ENCODE data around the gene CXXC4.

Gene CXXC4

GRCh38 chr4:104451573-104451972 is 43.1 kb downstream of the CXXC4 start:
- no peak overlapping the region for H3K4me3 ChIP-seq (replicated peaks in 1 of 2; ENCODE audit: low read depth in 2 of 2, low read length in 2 of 2)
- TF ChIP-seq, protein P1, sequence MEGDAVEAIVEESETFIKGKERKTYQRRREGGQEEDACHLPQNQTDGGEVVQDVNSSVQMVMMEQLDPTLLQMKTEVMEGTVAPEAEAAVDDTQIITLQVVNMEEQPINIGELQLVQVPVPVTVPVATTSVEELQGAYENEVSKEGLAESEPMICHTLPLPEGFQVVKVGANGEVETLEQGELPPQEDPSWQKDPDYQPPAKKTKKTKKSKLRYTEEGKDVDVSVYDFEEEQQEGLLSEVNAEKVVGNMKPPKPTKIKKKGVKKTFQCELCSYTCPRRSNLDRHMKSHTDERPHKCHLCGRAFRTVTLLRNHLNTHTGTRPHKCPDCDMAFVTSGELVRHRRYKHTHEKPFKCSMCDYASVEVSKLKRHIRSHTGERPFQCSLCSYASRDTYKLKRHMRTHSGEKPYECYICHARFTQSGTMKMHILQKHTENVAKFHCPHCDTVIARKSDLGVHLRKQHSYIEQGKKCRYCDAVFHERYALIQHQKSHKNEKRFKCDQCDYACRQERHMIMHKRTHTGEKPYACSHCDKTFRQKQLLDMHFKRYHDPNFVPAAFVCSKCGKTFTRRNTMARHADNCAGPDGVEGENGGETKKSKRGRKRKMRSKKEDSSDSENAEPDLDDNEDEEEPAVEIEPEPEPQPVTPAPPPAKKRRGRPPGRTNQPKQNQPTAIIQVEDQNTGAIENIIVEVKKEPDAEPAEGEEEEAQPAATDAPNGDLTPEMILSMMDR (IDR thresholded peaks at IDR 0.05; ENCODE audit: low read depth, low read length): no peak
- peak in 1 of 2 donors; percentile 4 for DNase-seq (ENCODE audit: low read depth in 2 of 2)

DNA sequence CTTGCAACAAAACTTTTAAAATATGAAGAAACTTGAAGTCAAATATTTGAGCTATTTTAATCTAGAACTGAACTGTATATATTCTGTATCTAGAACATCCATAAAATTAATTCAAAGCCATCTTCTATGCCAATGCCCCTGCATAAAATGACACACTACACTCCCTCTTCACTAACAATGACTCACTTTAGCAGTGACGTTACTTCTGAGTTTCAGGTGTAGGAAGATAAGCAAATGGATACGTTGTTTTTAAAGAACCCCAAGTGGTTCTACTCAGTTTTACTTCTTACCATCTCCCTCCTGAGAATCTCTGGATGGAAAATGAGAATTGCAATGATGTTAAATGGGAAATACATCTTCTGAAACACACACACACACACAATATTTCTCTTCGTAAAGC is 45.2 kb downstream of the CXXC4 start:
- no peak overlapping the region for H3K4me3 ChIP-seq (replicated peaks in 1 of 2; ENCODE audit: low read depth in 2 of 2, low read length in 2 of 2)
- TF ChIP-seq, protein P1 (IDR thresholded peaks at IDR 0.05; ENCODE audit: low read depth, low read length): no peak
- DNase-seq (ENCODE audit: low read depth in 2 of 2): no peak

- TF ChIP-seq, protein P1 (IDR thresholded peaks at IDR 0.05; ENCODE audit: low read depth, low read length): no peak
- DNase-seq (ENCODE audit: low read depth in 2 of 2): no peak
- H3K4me3 ChIP-seq (replicated peaks in 1 of 2; ENCODE audit: low read depth in 2 of 2, low read length in 2 of 2): no peak overlapping the region
Measured at GRCh38 chr4:104447294-104447693, 47.4 kb downstream of the CXXC4 start.

GRCh38 chr4:104446431-104447278 is 48.0 kb downstream of the CXXC4 start:
- H3K4me3 ChIP-seq (replicated peaks in 1 of 2; ENCODE audit: low read depth in 2 of 2, low read length in 2 of 2): no peak overlapping the region
- no peak for DNase-seq (ENCODE audit: low read depth in 2 of 2)
- TF ChIP-seq, protein P1 (IDR thresholded peaks at IDR 0.05; ENCODE audit: low read depth, low read length): no peak

DNA sequence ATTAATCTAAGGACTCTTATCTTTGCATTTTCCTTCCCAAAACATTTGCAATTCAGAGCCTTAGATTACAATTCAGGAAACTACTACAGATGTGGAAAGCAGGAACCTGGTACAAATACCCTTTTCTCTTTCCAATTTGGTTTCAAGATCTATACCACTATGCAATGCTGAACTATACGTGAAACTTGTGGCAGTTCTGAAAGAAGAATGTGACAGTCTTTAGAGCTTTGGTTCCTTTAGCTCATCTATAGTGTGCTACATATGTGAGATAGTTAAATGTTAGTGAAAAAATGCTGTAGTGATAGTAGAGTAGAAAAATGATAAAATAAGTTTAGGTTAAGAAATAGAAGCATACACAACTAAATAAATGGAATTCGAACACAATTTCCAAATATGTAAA is 50.0 kb downstream of the CXXC4 start:
- H3K4me3 ChIP-seq (replicated peaks in 1 of 2; ENCODE audit: low read depth in 2 of 2, low read length in 2 of 2): no peak overlapping the region
- DNase-seq (ENCODE audit: low read depth in 2 of 2): no peak
- TF ChIP-seq, protein P1 (IDR thresholded peaks at IDR 0.05; ENCODE audit: low read depth, low read length): no peak

DNA sequence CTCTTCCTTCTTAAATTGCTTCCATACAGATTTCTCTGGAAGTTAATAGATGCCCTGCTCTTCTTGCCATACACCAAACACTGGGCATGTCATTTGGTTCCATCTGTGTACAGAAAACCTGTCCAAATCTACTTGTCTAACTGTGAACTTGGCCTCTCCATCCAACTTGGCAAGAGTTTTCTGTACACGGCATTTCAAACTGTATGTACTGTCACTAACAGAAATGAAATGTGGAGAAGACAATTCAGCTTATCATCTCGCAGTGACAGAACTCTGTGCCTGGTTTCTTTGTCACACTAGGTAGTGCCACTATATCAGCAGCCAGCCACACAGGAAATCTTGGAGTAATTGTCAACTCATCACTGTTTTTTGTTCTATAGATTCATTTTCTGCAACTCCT is 58.2 kb downstream of the CXXC4 start:
- TF ChIP-seq, protein P1 (IDR thresholded peaks at IDR 0.05; ENCODE audit: low read depth, low read length): no peak
- no peak for DNase-seq (ENCODE audit: low read depth in 2 of 2)
- H3K4me3 ChIP-seq (replicated peaks in 1 of 2; ENCODE audit: low read depth in 2 of 2, low read length in 2 of 2): no peak overlapping the region
